ENCODE results near the gene PCDHGB6. TPM values are rescaled to one million over a fixed set of nuclear protein-coding genes. Genes with fewer than 3 reads are reported as not detected.

The PCDHGB6 gene
- total RNA-seq (2022; extraction: Qiagen RNA extraction; ENCODE audit: low read depth), result 0.06 to 0.15 TPM (median 0.09 TPM) in 5 replicates

DNA sequence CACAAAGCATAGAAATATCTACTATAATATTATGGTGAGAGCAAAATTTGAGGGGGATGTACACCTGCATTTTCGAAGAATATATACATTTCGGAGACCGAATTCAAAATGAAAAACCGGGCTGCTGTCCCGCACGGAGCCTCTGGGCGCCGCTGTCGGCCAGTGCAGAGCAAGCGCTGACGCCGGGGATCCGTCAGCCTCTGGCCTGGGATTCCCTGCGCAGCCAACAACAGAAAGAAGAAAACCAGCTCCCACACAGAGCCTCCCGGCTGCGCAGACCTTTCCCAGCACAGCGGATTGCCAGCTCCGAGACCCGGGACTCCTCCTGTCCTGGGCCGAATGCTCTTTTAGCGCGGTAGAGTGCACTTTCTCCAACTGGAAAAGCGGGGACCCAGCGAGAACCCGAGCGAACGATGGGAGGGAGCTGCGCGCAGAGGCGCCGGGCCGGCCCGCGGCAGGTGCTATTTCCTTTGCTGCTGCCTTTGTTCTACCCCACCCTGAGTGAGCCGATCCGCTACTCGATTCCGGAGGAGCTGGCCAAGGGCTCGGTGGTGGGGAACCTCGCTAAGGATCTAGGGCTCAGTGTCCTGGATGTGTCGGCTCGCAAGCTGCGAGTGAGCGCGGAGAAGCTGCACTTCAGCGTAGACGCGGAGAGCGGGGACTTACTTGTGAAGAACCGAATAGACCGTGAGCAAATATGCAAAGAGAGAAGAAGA, at the start of gene PCDHGB6:
Gene PCDHGB6, plus strand, starts transcription at position 232 of the 716 bp plus-strand sequence. Its CDS starts 182 bp downstream, at position 414.

DNA sequence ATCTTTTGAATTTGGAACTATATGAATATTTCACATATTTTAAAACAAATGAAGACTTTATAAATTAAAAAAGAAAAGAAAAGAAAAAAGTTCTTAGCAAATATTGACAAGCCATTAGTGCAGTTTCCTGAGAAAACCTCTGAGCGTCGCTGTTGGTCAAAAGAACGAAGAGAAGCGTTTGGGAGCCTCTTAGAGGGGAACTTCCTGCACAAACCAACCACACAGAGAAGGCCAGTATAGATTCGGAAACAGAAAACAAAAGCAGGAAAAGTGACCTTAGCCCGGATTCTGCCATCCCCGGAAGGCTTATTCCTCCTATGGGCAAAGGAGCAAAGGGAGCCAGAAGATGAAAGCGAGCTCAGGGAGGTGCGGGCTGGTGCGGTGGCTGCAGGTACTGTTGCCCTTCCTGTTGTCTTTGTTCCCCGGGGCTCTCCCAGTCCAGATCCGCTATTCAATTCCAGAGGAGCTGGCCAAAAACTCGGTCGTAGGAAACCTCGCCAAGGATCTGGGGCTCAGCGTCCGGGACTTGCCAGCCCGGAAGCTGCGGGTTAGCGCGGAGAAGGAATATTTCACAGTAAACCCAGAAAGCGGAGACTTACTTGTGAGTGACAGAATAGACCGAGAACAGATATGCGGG, 47.9 kb upstream of the PCDHGB6 start, which contains the start of gene PCDHGB2:
Gene PCDHGB2, plus strand, starts transcription at position 205 of the 637 bp plus-strand sequence. Its CDS starts 142 bp downstream, at position 347.

DNA sequence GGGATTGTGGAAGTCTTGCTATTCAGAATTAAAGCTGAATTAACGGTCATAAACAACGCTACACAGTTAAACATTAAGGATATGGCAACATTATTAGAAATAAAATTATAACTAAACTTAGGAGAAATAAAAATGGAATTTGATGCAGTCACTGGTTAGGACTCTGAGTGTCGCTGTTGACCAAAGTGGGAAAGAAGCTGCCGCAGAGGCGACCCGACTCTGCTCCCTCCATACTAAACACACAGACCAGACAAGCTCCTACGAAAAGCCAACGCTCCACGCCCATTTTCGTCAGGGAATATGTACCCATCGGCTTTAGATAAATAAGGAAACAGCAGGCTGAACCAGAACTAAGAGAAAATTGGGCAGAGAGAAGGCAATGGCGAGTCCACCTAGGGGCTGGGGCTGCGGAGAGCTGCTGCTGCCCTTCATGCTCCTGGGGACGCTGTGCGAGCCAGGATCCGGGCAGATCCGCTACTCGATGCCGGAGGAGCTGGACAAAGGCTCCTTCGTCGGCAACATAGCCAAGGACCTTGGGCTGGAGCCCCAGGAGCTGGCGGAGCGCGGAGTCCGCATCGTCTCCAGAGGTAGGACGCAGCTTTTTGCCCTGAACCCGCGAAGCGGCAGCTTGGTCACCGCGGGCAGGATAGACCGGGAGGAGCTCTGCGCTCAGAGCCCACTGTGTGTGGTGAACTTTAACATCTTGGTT, 43.7 kb upstream of the PCDHGB6 start, which contains the start of gene PCDHGA5:
Gene PCDHGA5, plus strand, starts transcription at position 211 of the 709 bp plus-strand sequence. Its CDS starts 169 bp downstream, at position 380.

GRCh38 chr5:141369994-141370848, 37.6 kb upstream of the PCDHGB6 start, which contains the start of gene PCDHGB3:
Gene PCDHGB3 (plus strand): TSS chr5:141370242. CDS start chr5:141370395, 153 bp downstream.

GRCh38 chr5:141373673-141374317, 34.0 kb upstream of the PCDHGB6 start, which contains the start of gene PCDHGA6:
Gene PCDHGA6 (plus strand): TSS chr5:141373891. CDS start chr5:141374084, 193 bp downstream.

GRCh38 chr5:141382469-141383294, 25.1 kb upstream of the PCDHGB6 start, which contains the start of gene PCDHGA7:
Gene PCDHGA7 (plus strand): TSS chr5:141382742. CDS start chr5:141382900, 158 bp downstream.

DNA sequence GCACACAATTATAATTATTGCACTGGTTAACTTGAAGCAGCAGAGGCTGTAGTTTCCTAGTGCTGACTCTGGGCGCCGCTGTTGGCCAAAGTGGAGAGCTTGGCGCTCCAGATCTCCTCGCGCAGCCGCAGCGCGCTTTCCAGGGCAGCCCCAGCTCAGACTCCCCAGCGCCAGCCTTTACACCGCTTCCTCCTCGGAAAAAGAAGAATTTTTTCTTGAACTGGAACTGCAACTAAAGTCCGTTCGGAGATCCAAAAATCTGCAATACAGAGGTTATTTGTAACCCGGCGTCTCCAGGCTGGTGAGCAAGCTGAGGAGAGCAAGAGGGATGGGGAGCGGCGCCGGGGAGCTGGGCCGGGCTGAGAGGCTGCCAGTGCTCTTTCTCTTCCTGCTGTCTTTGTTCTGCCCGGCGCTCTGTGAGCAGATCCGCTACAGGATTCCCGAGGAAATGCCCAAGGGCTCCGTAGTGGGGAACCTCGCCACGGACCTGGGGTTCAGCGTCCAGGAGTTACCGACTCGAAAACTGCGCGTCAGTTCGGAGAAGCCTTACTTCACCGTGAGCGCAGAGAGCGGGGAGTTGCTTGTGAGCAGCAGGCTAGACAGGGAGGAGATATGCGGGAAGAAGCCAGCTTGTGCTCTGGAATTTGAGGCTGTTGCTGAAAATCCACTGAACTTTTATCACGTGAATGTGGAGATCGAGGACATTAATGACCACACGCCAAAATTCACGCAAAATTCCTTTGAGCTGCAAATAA, 20.1 kb upstream of the PCDHGB6 start, which contains the start of gene PCDHGB4:
Gene PCDHGB4, plus strand, starts transcription at position 142 of the 755 bp plus-strand sequence. Its CDS starts 187 bp downstream, at position 329.

DNA sequence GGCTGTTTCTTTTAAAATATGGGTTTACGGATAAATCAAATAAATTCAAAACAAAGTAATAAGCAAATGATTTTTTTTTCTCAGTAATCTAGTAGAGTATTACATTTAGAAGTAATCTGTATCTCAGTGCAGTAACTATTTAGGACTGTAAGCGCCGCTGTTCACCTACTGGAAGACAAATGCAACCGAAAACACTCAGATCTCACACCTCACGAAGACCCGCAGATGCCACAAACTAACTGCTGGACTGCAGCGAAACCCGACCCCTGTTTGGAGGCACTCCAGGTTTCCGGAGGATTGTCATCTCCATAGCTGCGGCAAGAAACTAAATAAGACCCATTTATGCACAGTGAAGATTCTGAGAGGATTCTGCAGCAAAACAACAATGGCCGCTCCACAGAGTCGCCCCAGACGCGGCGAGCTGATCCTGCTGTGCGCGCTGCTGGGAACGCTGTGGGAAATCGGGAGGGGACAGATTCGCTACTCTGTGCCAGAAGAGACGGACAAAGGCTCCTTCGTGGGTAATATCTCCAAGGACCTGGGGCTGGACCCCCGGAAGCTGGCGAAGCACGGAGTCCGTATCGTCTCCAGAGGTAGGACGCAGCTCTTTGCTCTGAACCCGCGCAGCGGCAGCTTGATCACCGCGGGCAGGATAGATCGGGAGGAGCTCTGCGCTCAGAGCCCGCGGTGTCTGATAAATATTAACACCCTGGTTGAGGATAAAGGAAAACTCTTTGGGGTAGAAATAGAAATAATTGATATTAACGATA, 15.2 kb upstream of the PCDHGB6 start, which contains the start of gene PCDHGA8:
Gene PCDHGA8, plus strand, starts transcription at position 205 of the 770 bp plus-strand sequence. Its CDS starts 181 bp downstream, at position 386.

GRCh38 chr5:141397756-141398551, 9.9 kb upstream of the PCDHGB6 start, which contains the start of gene PCDHGB5:
Gene PCDHGB5 (plus strand): TSS chr5:141397947. CDS start chr5:141398128, 181 bp downstream.

GRCh38 chr5:141402553-141403243, 5.1 kb upstream of the PCDHGB6 start, which contains the start of gene PCDHGA9:
Gene PCDHGA9 (plus strand): TSS chr5:141402778. CDS start chr5:141402953, 175 bp downstream.

GRCh38 chr5:141412854-141413539, 5.2 kb downstream of the PCDHGB6 start, which contains the start of gene PCDHGA10:
Gene PCDHGA10 (plus strand): TSS chr5:141412987. CDS start chr5:141413176, 189 bp downstream.

DNA sequence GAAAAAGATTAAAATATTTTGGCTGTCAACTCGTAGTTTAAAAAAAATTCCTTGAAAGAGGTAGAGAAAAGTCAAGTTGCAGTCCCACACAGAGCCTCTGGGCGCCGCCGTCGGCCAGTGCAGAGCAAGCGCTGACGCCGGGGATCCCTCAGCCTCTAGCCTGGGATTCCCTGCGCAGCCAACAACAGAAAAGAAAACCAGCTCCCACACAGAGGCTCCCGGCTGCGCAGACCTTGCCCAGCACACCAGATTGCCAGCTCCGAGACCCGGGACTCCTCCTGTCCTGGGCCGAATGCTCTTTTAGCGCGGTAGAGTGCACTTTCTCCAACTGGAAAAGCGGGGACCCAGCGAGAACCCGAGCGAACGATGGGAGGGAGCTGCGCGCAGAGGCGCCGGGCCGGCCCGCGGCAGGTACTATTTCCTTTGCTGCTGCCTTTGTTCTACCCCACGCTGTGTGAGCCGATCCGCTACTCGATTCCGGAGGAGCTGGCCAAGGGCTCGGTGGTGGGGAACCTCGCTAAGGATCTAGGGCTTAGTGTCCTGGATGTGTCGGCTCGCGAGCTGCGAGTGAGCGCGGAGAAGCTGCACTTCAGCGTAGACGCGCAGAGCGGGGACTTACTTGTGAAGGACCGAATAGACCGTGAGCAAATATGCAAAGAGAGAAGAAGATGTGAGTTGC, 9.8 kb downstream of the PCDHGB6 start, which contains the start of gene PCDHGB7:
Gene PCDHGB7, plus strand, starts transcription at position 184 of the 679 bp plus-strand sequence. Its CDS starts 183 bp downstream, at position 367.

DNA sequence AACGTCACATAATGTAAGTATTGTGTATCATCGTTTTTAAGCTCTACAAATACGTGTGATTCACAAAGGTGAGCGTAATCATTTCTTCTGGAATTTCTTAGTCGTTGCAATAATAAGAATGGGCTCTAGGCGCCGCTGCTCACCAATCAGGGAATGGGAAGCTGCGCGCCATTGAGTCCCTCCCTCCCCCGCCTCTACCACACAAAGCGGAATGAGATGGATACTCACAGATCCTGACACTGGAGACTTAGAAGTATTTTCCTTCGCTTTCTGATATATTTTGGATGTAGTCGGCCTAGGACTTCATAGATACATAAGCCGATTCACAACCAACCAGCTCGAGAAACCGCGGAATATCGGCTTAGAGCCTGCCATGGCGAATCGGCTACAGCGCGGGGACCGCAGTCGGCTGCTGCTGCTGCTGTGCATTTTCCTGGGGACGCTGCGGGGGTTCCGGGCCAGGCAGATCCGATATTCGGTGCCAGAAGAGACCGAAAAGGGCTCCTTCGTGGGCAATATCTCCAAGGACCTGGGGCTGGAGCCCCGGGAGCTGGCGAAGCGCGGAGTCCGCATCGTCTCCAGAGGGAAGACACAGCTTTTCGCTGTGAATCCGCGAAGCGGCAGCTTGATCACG, 13.2 kb downstream of the PCDHGB6 start, which contains the start of gene PCDHGA11:
Gene PCDHGA11, plus strand, starts transcription at position 197 of the 634 bp plus-strand sequence. Its CDS starts 177 bp downstream, at position 374.

DNA sequence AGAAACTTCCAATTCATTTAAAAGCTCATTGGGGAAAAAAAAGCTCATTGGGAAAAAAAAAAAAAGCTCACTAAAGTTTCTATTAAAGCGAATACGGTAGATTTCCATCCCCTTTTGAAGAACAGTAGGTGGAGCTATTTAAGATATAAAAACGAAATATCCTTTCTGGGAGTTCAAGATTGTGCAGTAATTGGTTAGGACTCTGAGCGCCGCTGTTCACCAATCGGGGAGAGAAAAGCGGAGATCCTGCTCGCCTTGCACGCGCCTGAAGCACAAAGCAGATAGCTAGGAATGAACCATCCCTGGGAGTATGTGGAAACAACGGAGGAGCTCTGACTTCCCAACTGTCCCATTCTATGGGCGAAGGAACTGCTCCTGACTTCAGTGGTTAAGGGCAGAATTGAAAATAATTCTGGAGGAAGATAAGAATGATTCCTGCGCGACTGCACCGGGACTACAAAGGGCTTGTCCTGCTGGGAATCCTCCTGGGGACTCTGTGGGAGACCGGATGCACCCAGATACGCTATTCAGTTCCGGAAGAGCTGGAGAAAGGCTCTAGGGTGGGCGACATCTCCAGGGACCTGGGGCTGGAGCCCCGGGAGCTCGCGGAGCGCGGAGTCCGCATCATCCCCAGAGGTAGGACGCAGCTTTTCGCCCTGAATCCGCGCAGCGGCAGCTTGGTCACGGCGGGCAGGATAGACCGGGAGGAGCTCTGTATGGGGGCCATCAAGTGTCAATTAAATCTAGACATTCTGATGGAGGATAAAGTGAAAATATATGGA, 22.7 kb downstream of the PCDHGB6 start, which contains the start of gene PCDHGA12:
Gene PCDHGA12, plus strand, starts transcription at position 176 of the 782 bp plus-strand sequence. Its CDS starts 253 bp downstream, at position 429.

